Measurements from ENCODE around the gene ZNF286A.
"Not testable (repeated sequence)": the region's sequence is repeated elsewhere in the genome, so short reads cannot be mapped to it uniquely, and the experiment has no call there.

Gene ZNF286A

GRCh38 chr17:15698967-15699366, 585 bp upstream of the ZNF286A start:
- H3K27me3 ChIP-seq, H3K4me1 ChIP-seq, H4K20me1 ChIP-seq: not testable (repeated sequence)
- peak overlapping the region in 10 of 11 experiments; percentile 75 to 86 (median 80); a peak in 20 of 22 replicates for H3K9ac ChIP-seq
- H3K4me2 ChIP-seq = peak overlapping the region; percentile 34 to 59 (median 48); a peak in 20 of 22 replicates
- peak overlapping the region; percentile 55 to 73 (median 64) for H3K4me3 ChIP-seq
- H3K9me3 ChIP-seq (replicated peaks in 1 of 11) = peaks cover 0 to 33% (median 22%) of the 10 kb centered on the region in 11 experiments; a peak in 20 of 22 replicates
- H3K36me3 ChIP-seq = peaks cover 0 to 23% (median 15%) of the 10 kb centered on the region in 11 experiments; a peak in 19 of 22 replicates
- H3K27ac ChIP-seq = peak overlapping the region in 9 of 11 experiments; percentile 57 to 82 (median 73); a peak in 17 of 22 replicates

GRCh38 chr17:15699937-15700336, 385 bp downstream of the ZNF286A start:
- H4K20me1 ChIP-seq, H3K4me1 ChIP-seq, H3K27me3 ChIP-seq: not testable (repeated sequence)
- Histone ChIP-seq H3K9ac (peak overlapping the region; percentile 75 to 86 (median 79)), H3K27ac (peak overlapping the region in 10 of 11 experiments; percentile 56 to 82 (median 79); a peak in 19 of 22 replicates), H3K4me2 (peak overlapping the region in 8 of 11 experiments; percentile 11 to 59 (median 50); a peak in 7 of 22 replicates), H3K4me3 (peak overlapping the region; percentile 55 to 73 (median 64)), H3K9me3 (replicated peaks in 1 of 11) (peaks cover 8 to 38% (median 32%) of the 10 kb centered on the region in 11 experiments), H3K36me3 (peaks cover 4 to 33% (median 24%) of the 10 kb centered on the region in 11 experiments)

GRCh38 chr17:15704239-15704638, 4.7 kb downstream of the ZNF286A start:
- peaks cover 51 to 81% (median 75%) of the 10 kb centered on the region in 11 experiments for H3K9me3 ChIP-seq (replicated peaks in 1 of 11)
- not testable (repeated sequence) for H3K4me3 ChIP-seq, H4K20me1 ChIP-seq, H3K4me2 ChIP-seq, H3K27ac ChIP-seq, H3K4me1 ChIP-seq, H3K27me3 ChIP-seq, H3K9ac ChIP-seq
- peaks cover 43 to 76% (median 66%) of the 10 kb centered on the region in 11 experiments for H3K36me3 ChIP-seq

GRCh38 chr17:15704813-15705212, 5.3 kb downstream of the ZNF286A start:
- H3K9me3 ChIP-seq (replicated peaks in 1 of 11) = peaks cover 56 to 86% (median 78%) of the 10 kb centered on the region in 11 experiments
- peak overlapping the region in 6 of 10 experiments; percentile 28 to 48 (median 35); a peak in 6 of 20 replicates for H3K4me3 ChIP-seq
- not testable (repeated sequence) for H3K27ac ChIP-seq, H3K9ac ChIP-seq, H4K20me1 ChIP-seq, H3K4me1 ChIP-seq, H3K4me2 ChIP-seq, H3K27me3 ChIP-seq
- peaks cover 43 to 82% (median 68%) of the 10 kb centered on the region in 11 experiments for H3K36me3 ChIP-seq

- not testable (repeated sequence) for H3K27me3 ChIP-seq, H3K4me2 ChIP-seq, H4K20me1 ChIP-seq, H3K9ac ChIP-seq, H3K4me1 ChIP-seq, H3K27ac ChIP-seq
- H3K4me3 ChIP-seq = peak overlapping the region in 3 of 10 experiments; percentile 5 to 11 (median 6); a peak in 1 of 20 replicates
- H3K36me3 ChIP-seq = peaks cover 73 to 97% (median 83%) of the 10 kb centered on the region in 11 experiments
- peaks cover 89 to 96% (median 95%) of the 10 kb centered on the region in 11 experiments for H3K9me3 ChIP-seq (replicated peaks in 1 of 11)
These were observed 9.3 kb downstream of the ZNF286A start for GRCh38 chr17:15708879-15709278.

GRCh38 chr17:15716601-15717563, 17.3 kb downstream of the ZNF286A start:
- peak overlapping the region in 1 of 10 experiments; percentile 11; a peak in 3 of 20 replicates for H3K4me3 ChIP-seq
- peaks cover 83 to 90% (median 86%) of the 10 kb centered on the region in 11 experiments for H3K9me3 ChIP-seq (replicated peaks in 1 of 11)
- H3K27ac ChIP-seq, H3K4me2 ChIP-seq, H3K9ac ChIP-seq, H3K27me3 ChIP-seq, H4K20me1 ChIP-seq, H3K4me1 ChIP-seq: not testable (repeated sequence)
- peaks cover 35 to 68% (median 57%) of the 10 kb centered on the region in 11 experiments for H3K36me3 ChIP-seq

- not testable (repeated sequence) for H3K4me2 ChIP-seq, H3K27ac ChIP-seq, H4K20me1 ChIP-seq, H3K4me3 ChIP-seq, H3K27me3 ChIP-seq, H3K4me1 ChIP-seq, H3K9ac ChIP-seq, H3K36me3 ChIP-seq
- peaks cover 5 to 24% (median 11%) of the 10 kb centered on the region in 11 experiments; a peak in 18 of 22 replicates for H3K9me3 ChIP-seq (replicated peaks in 1 of 11)
These were observed 31.0 kb downstream of the ZNF286A start for GRCh38 chr17:15730535-15730934.

- not testable (repeated sequence) for H3K4me1 ChIP-seq, H3K4me3 ChIP-seq, H3K27me3 ChIP-seq, H3K9ac ChIP-seq, H3K27ac ChIP-seq, H3K36me3 ChIP-seq, H3K4me2 ChIP-seq, H4K20me1 ChIP-seq
- peaks cover 3 to 12% (median 7%) of the 10 kb centered on the region in 11 experiments; a peak in 16 of 22 replicates for H3K9me3 ChIP-seq (replicated peaks in 1 of 11)
These were observed 32.3 kb downstream of the ZNF286A start, which contains the start of gene TBC1D26 for GRCh38 chr17:15731900-15732299. TSS of gene TBC1D26 (plus strand) at chr17:15732283. CDS start at chr17:15735349, 3,066 bp downstream.

GRCh38 chr17:15733174-15733789, 33.7 kb downstream of the ZNF286A start:
- H3K27ac ChIP-seq; H3K36me3 ChIP-seq; H3K4me1 ChIP-seq; H3K4me2 ChIP-seq; H3K9me3 ChIP-seq (replicated peaks in 1 of 11); H3K4me3 ChIP-seq; H3K27me3 ChIP-seq; H4K20me1 ChIP-seq; H3K9ac ChIP-seq: not testable (repeated sequence)

GRCh38 chr17:15736578-15736977, 37.0 kb downstream of the ZNF286A start:
- not testable (repeated sequence) for H3K9ac ChIP-seq; H3K4me2 ChIP-seq; H3K4me1 ChIP-seq; H3K4me3 ChIP-seq; H3K27me3 ChIP-seq; H4K20me1 ChIP-seq; H3K9me3 ChIP-seq (replicated peaks in 1 of 11); H3K27ac ChIP-seq; H3K36me3 ChIP-seq

All from BLaER1 treated with 17β-estradiol and CSF1 and Interleukin-3, amounts not matched to agents 10 nM and 100 nM (cell line).